Tibial artery (tissue), 4 donors: ENCODE results near the gene AHSG.

ENCODE experiments used
- DNase-seq, 2 donors: peaks; one replicate each; pipeline ENCODE4 v3.0.0-alpha.2; 2019
- H3K27ac ChIP-seq, 2 donors: fragments of 200-600 bp; sonication (generic) in 1 of 2; 1 replicate in 1 of 2; 2 replicates in 1 of 2; pipeline ENCODE4 v1.5.1; 2018 to 2019; ENCODE audit warnings: mild to moderate bottlenecking in 1 of 2
- H3K27me3 ChIP-seq, 2 donors: fragments of 200-600 bp; sonication (generic) in 1 of 2; one replicate each; pipeline versions ENCODE4 v1.5.1 to v1.6.0; 2016 to 2019
- H3K36me3 ChIP-seq, 3 donors: fragments of 200-600 bp; sonication (generic) in 2 of 3; one replicate each; pipeline ENCODE4 v1.5.1; 2016 to 2019; ENCODE audit warnings: mild to moderate bottlenecking in 2 of 3
- H3K4me1 ChIP-seq, 4 donors: fragments of 200-600 bp; sonication (generic) in 2 of 4; 1 replicate in 3 of 4; 2 replicates in 1 of 4; pipeline ENCODE4 v1.5.1; 2016 to 2019
- H3K4me3 ChIP-seq, 2 donors: fragments of 200-600 bp; sonication (generic) in 1 of 2; 1 replicate in 1 of 2; 2 replicates in 1 of 2; pipeline ENCODE4 v1.5.1; 2018 to 2019; ENCODE audit warnings: mild to moderate bottlenecking in 2 of 2
- H3K9me3 ChIP-seq, 3 donors: fragments of 200-600 bp; sonication (generic) in 1 of 3; one replicate each; pipeline ENCODE4 v1.5.1; 2016 to 2019
- CTCF ChIP-seq, 2 experiments: fragments of 200-600 bp in 1 of 2; fragments of 450-650 bp in 1 of 2; IDR thresholded peaks; one replicate each; pipeline ENCODE4 v1.5.1; 2017 to 2019; ENCODE audit warnings: antibody characterized with exemption in 2 of 2, mild to moderate bottlenecking in 1 of 2, moderate library complexity in 1 of 2
- intact Hi-C: fragments of 100-400 bp; cut with DNase I; formaldehyde crosslinking; loops from one replicate; pipeline ENCODE4 v1.15.0; 2023; ENCODE audit warnings: low total_unique reads

AHSG gene

GRCh38 chr3:186594591-186595113 lies 18.2 kb upstream of the AHSG start:
- TF ChIP-seq CTCF (IDR thresholded peaks at IDR 0.05): no peak
- H3K27ac ChIP-seq: no peak overlapping the region
- intact Hi-C loops: no loop called here

DNA sequence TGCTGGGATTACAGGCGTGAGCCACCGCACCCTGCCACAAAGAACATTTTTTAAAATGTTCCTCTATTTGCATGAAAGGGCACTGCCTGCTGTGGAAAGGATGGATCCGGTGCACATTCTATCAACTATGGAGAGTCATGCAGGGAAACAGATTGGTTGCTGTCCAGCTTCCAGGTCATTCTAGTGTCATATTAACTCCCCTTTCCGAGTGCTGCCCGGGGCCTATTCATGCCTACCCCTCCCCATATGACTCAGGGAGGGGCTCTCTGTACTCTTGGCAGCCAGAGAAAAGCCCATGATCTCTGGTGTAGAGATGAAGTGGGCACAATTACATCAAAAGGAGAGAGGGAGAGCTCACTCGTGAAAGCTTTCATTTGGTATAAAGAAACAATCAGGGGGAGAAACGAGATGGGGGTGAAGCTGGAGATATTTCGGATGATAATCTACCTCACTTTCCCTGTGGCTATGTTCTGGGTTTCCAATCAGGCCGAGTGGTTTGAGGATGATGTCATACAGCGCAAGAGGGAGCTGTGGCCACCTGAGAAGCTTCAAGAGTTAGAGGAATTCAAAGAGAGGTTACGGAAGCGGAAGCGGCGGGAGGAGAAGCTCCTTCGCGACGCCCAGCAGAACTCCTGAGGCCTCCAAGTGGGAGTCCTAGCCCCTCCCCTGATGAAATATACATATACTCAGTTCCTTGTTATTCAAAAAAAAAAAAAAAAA lies 16.1 kb upstream of the AHSG start:
- H3K36me3 ChIP-seq: no peaks in the 10 kb centered on the region
- no peaks in the 10 kb centered on the region for H3K9me3 ChIP-seq
- H3K27ac ChIP-seq: no peak overlapping the region
- TF ChIP-seq CTCF (IDR thresholded peaks at IDR 0.05): no peak
- intact Hi-C loops: no loop called here
- H3K4me1 ChIP-seq: no peaks in the 10 kb centered on the region
- DNase-seq: no peak
- H3K4me3 ChIP-seq: no peak overlapping the region
- H3K27me3 ChIP-seq: no peaks in the 10 kb centered on the region

More at GRCh38 chr3:186594591-186595113, 18.2 kb upstream of the AHSG start:
- Histone ChIP-seq H3K4me1 (no peaks in the 10 kb centered on the region), H3K4me3 (no peak overlapping the region), H3K9me3 (no peaks in the 10 kb centered on the region), H3K27me3 (no peaks in the 10 kb centered on the region), H3K36me3 (no peaks in the 10 kb centered on the region)
- no peak for DNase-seq

DNA sequence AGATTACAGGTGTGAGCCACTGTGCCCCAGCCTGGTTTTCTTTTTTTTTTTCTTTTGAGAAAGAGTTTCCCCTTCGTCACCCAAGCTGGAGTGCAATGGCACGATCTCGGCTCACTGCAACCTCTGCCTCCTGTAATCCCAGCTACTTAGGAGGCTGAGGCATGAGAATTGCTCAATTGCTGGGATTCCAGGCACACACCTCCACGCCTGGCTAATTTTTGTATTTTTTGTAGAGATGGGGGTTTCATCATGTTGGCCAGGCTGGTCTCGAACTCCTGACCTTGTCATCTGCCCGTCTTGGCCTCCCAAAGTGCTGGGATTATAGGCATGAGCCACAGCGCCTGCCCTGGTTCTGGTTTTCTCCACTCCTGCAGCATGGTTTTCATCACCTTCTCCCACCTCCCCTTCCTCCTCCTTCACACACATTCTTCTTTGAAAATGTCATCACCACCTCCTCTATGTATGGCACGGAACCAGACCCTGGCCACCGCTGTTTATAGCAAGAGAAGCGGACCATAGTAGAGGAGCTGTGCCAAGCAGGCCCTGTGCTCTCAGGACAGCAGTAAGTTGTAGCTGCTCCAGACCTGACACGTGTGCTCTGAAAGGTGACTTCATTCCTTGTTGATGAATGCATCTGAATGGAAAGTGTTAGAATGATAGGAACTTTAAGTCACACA lies 14.6 kb upstream of the AHSG start:
- Histone ChIP-seq H3K4me3 (no peak overlapping the region), H3K36me3 (no peaks in the 10 kb centered on the region), H3K27me3 (no peaks in the 10 kb centered on the region), H3K4me1 (no peaks in the 10 kb centered on the region), H3K27ac (no peak overlapping the region), H3K9me3 (no peaks in the 10 kb centered on the region)
- DNase-seq: no peak
- intact Hi-C loops: no loop called here
- no peak for TF ChIP-seq CTCF (IDR thresholded peaks at IDR 0.05)

GRCh38 chr3:186598794-186599141 lies 14.1 kb upstream of the AHSG start:
- H3K4me1 ChIP-seq: no peaks in the 10 kb centered on the region
- no peak overlapping the region for H3K27ac ChIP-seq
- intact Hi-C loops: no loop called here

GRCh38 chr3:186599142-186599784 lies 13.6 kb upstream of the AHSG start:
- no peaks in the 10 kb centered on the region for H3K9me3 ChIP-seq
- no peak overlapping the region for H3K4me3 ChIP-seq
- DNase-seq: no peak
- H3K27me3 ChIP-seq: no peaks in the 10 kb centered on the region
- intact Hi-C loops: no loop called here
- no peaks in the 10 kb centered on the region for H3K36me3 ChIP-seq
- no peak overlapping the region for H3K27ac ChIP-seq
- no peak for TF ChIP-seq CTCF (IDR thresholded peaks at IDR 0.05)
- no peaks in the 10 kb centered on the region for H3K4me1 ChIP-seq

More at GRCh38 chr3:186598794-186599141, 14.1 kb upstream of the AHSG start:
- Histone ChIP-seq H3K36me3 (no peaks in the 10 kb centered on the region), H3K27me3 (no peaks in the 10 kb centered on the region), H3K4me3 (no peak overlapping the region), H3K9me3 (no peaks in the 10 kb centered on the region)
- no peak for DNase-seq
- no peak for TF ChIP-seq CTCF (IDR thresholded peaks at IDR 0.05)
